Esophagus muscularis mucosa (tissue), 3 donors: ENCODE results near the gene CRHBP.

ENCODE experiments used
- CTCF ChIP-seq, 3 experiments: fragments of 200-600 bp in 2 of 3; fragments of 450-650 bp in 1 of 3; sonication (generic) in 2 of 3; IDR thresholded peaks; one replicate each; pipeline ENCODE4 v1.5.1; 2017 to 2019; ENCODE audit warnings: antibody characterized with exemption in 3 of 3, mild to moderate bottlenecking in 2 of 3, moderate library complexity in 1 of 3
- POLR2A ChIP-seq: fragments of 450-650 bp; IDR thresholded peaks from one replicate; pipeline ENCODE4 v1.6.1; 2017; ENCODE audit warnings: antibody characterized with exemption, moderate library complexity, mild to moderate bottlenecking, low read depth
- POLR2AphosphoS5 ChIP-seq, 2 donors: sonication (generic); formaldehyde crosslinking; IDR thresholded peaks; one replicate each; pipeline ENCODE4 v1.6.1; 2017; ENCODE audit warnings: antibody characterized with exemption in 2 of 2

DNA sequence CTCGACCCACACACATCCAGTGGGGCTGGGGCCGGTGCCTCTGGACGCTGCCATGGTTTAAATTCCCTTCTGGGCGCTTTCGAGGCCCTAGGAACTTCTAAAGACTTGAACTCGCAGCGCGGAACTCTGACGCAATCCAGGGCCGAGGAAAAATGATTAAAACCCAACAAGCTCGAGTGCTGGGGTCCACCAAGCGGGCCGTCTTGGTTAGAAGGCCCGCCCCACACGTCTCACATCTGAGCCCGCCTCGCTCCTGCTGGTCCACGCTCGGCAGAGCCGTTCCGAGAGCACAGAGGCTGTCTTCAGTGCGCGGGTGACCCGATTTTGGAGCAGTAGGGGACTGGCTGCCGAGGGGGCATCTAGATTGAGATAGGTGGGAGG, 1.5 kb downstream of the CRHBP start:
- TF ChIP-seq CTCF (IDR thresholded peaks at IDR 0.05), result no peak
- TF ChIP-seq POLR2AphosphoS5 (IDR thresholded peaks at IDR 0.05), result no peak
- TF ChIP-seq POLR2A, result no peak
